GM18867 (cell line): ENCODE measurements around the gene GOLGA8B.
A peak's percentile ranks its signal among the peaks of the same experiment; 100 is the strongest.
"Not testable (repeated sequence)": the region's sequence is repeated elsewhere in the genome, so short reads cannot be mapped to it uniquely, and the experiment has no call there.

Experiments
- ATAC-seq: cut with Tn5 transposase; IDR thresholded peaks from one replicate; pipeline ENCODE4 v1.9.1; 2021; ENCODE audit warnings: mild to moderate bottlenecking, moderate library complexity; ENCODE audit not compliant: unreplicated experiment

GOLGA8B gene, protein sequence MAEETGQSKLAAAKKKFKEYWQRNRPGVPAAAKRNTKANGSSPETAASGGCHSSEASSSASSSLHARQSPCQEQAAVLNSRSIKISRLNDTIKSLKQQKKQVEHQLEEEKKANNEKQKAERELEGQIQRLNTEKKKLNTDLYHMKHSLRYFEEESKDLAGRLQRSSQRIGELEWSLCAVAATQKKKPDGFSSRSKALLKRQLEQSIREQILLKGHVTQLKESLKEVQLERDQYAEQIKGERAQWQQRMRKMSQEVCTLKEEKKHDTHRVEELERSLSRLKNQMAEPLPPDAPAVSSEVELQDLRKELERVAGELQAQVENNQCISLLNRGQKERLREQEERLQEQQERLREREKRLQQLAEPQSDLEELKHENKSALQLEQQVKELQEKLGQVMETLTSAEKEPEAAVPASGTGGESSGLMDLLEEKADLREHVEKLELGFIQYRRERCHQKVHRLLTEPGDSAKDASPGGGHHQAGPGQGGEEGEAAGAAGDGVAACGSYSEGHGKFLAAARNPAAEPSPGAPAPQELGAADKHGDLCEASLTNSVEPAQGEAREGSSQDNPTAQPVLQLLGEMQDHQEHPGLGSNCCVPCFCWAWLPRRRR

GRCh38 chr15:34583399-34584329, at the start of gene GOLGA8B:
Gene GOLGA8B (minus strand): TSS chr15:34583651. CDS start chr15:34535912, 47,739 bp downstream.
- peak; percentile 69 for ATAC-seq

DNA sequence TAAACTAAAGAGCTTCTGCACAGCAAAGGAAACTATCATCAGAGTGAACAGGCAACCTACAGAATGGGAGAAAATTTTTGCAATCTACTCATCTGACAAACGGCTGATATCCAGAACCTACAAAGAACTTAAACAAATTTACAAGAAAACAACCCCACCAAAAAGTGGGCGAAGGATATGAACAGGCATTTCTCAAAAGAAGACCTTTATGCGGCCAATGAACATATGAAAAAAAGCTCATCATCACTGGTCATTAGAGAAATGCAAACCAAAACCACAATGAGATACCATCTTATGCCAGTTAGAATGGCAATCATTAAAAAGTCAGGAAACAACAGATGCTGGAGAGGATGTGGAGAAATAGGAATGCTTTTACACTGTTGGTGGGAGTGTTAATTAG, 49.7 kb upstream of the GOLGA8B start:
- not testable (repeated sequence) for ATAC-seq

DNA sequence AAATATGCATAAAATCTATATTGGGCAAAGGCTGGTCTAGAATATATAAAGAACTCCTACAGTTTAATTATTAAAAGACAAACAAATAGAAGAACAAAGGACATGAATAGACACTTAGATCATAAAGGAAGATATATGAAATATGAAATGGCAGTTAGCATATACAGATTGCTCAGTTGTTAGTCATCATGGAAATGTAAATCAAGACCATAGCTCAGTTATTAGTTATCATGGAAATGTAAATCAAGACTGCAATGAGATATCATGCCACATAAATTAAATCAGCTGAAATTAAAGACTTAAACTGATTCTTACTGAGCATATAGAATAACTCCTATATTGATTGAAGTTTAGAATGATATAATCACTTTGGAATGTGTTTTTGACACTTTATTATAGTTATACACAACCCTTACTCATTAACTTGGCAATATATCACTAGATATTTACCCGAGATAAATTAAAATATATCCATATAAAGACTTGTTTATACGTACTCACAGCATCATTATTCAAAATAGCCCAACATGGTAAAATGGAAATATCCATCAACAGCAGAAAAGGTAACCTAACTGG, 45.2 kb upstream of the GOLGA8B start:
- no peak for ATAC-seq

DNA sequence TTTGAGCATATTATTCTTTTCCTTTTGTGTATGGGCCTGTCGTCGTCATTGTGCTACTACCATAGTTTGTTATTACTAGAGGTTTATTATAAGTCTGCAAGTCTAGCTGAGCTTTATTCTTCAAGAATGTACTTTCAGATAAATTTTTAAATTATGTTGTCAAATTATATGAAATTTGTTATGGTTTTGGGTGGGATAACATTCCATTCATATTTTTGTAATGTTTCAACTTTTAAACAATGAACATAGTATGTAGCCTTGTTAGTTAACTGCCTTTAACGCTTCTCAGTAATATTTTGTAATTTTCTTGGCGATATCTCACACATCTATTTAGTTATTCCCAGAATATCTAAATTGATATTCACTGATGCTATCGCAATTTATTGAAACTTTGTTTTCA, 41.6 kb upstream of the GOLGA8B start:
- ATAC-seq: no peak

- ATAC-seq: no peak
These were observed 38.2 kb upstream of the GOLGA8B start for GRCh38 chr15:34621675-34622074.

DNA sequence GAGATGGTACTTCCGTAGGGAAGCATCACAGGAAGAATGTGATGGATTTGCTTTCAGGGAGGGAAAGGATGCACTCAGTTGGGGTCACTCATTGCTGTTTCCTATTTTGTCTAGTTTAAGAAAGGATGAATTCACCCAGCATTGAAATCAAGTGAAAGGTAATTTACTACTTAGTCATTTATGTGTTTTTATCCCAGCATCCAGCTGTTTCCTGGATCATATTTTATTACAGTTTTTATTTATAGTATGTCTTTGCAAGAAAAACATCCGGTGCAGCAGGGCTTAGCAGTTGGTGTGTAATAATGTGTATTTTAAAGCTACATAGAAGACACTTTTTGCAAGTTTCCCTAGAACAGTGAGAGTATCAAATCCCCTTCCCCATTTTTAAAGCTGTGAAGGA, 37.4 kb upstream of the GOLGA8B start:
- ATAC-seq: no peak

DNA sequence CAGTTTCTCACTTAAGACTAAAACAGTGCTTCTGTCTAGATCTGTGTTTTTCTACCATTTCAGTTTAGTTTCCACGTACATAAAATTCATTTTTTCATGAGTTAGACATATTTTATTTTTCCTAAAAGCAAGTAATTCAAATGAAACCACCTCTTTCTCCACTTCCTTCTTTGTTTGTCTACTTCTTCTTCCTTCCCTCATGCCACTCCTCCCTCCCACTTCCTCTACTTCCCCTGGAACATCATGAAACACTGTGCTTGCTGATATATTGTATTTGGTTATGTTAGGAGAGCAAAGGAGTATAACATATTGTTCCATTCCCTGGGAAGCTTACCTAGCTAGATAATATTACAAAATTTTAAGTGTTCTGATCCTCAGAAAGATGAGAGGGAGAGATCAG, 36.7 kb upstream of the GOLGA8B start:
- ATAC-seq: no peak

GRCh38 chr15:34619151-34619550, 35.7 kb upstream of the GOLGA8B start:
- no peak for ATAC-seq

GRCh38 chr15:34618073-34618472, 34.6 kb upstream of the GOLGA8B start:
- no peak for ATAC-seq

- no peak for ATAC-seq
These were observed 33.2 kb upstream of the GOLGA8B start for GRCh38 chr15:34616613-34617012.

GRCh38 chr15:34613997-34614396, 30.5 kb upstream of the GOLGA8B start:
- ATAC-seq: no peak

- no peak for ATAC-seq
These were observed 29.9 kb upstream of the GOLGA8B start for GRCh38 chr15:34613301-34613700.

- ATAC-seq: no peak
These were observed 26.9 kb upstream of the GOLGA8B start for GRCh38 chr15:34610354-34610753.

GRCh38 chr15:34609102-34610057, 25.9 kb upstream of the GOLGA8B start:
- no peak for ATAC-seq

DNA sequence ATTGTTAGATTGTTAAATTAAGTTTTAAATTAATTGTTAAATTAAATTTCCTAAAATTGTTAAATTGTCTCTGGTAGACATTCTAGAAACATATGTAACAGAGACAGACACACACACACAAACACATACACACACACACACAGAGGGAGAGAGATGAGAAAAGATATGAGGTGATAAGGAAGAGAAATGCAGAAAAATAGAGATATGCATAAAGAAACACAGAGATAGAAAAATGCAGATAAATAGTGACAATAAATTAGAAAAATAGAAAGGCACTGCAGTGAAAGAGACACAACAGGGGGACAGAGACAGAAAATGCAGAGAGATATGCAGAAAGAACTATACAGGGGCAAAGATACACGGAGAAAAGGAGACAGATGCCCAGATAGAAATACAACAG, 25.1 kb upstream of the GOLGA8B start:
- no peak for ATAC-seq

DNA sequence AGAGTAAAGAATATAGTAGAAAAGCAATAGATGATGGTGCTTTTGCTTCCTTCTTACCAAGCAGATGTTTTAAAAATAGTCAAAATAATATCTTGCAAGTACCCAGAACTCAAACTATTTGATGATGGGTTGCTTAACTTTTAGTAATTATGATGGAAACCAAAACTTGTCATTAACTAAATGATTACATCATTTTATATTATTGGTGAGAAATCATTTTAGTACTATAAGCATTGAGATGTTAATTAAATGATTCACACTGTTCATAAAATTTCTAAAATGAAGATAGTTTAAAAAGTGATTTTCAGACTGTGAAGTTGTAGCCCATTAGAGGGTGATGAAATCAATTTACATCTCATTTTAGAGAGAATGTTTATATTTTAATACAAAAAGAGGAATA, 24.4 kb upstream of the GOLGA8B start:
- no peak for ATAC-seq

- no peak for ATAC-seq
These were observed 23.1 kb upstream of the GOLGA8B start for GRCh38 chr15:34606545-34606944.

- ATAC-seq: no peak
These were observed 22.7 kb upstream of the GOLGA8B start for GRCh38 chr15:34606131-34606530.

GRCh38 chr15:34603095-34603494, 19.6 kb upstream of the GOLGA8B start:
- ATAC-seq: no peak

DNA sequence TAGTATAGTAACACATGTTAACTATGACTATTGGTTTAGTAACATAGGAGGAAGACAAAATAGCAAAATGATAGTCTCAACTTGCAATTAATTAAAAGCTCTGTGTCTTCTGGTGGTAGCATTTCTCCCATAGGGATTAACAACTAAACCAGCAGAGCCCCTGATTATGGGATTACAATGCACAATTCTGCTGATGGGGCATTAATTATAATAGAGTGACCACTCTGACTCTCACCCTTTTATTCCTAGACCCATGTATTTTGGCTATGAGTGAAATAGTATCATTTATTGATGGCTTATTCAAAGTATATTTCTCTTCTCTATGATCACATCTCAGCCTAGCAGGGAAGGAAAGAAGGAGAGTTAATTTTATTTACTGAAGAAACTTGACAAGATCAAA, 17.5 kb upstream of the GOLGA8B start:
- no peak for ATAC-seq
